ENCODE results near the gene HMX1. TPM values are rescaled to one million over a fixed set of nuclear protein-coding genes. Genes with fewer than 3 reads are reported as not detected.

Gene HMX1
- polyA plus RNA-seq, 1 donor (not counting 4 experiments of a cell fraction or from before 2014, with no cell fraction given) = not detected

DNA sequence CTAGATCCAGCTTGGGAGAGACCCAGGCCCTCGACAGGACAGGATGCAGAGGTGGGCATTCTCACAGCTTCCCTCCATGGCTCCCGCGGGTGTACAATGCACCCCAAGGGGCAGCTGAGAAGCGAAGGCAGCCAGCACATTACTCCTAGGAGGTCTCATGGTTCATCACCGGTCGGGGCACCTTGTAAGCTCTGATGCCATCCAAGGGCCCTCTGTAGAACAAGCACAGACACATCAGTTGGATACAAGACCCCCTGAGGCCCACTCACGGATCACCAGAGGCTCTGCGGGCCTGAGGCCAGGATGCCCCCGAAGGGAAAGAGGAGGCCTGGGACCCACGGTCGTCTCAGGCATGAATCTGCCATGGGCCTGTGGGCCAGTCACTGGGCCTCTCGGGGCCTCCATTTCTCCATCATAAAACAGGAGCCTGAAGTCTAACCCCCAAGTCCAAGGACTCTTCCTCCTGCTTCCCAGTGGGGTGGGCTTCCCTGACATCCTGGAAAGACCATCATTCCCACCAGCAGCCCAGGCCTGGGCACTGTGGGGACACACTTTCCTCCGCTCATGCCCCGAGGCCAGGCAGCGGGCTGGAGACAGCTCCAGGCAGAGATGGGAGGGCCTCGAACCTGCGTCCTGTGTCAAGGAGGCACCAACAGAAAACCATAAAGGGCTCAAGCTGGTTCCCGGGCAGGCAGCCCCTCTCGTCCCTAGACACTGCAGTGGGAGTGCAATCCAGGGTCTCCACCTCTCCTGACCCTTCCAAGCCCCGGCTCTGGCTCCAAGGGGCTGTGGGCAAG, 20.1 kb downstream of the HMX1 start:
- FAIRE-seq = no peak
- Histone ChIP-seq H2AFZ (ENCODE audit: control insufficient read depth, low read length) (no peak overlapping the region), H3K4me1 (ENCODE audit: control insufficient read depth, extremely low read depth, insufficient read depth, low read length) (no peaks in the 10 kb centered on the region), H3K9ac (ENCODE audit: control insufficient read depth, extremely low read depth, insufficient read depth, low read length) (no peak overlapping the region), H3K9me1 (ENCODE audit: control insufficient read depth, extremely low read depth, insufficient read depth, low read length) (no peaks in the 10 kb centered on the region), H3K79me2 (ENCODE audit: control insufficient read depth, insufficient read depth, low read length) (no peaks in the 10 kb centered on the region), H3K36me3 (ENCODE audit: control insufficient read depth in 2 of 2, extremely low read depth in 1 of 2, insufficient read depth in 2 of 2, low read length in 2 of 2) (no peaks in the 10 kb centered on the region), H4K20me1 (ENCODE audit: control insufficient read depth, extremely low read depth, insufficient read depth, low read length) (no peaks in the 10 kb centered on the region), H3K4me2 (ENCODE audit: control insufficient read depth, extremely low read depth, insufficient read depth, low read depth, low read length) (no peak overlapping the region), H3K4me3 (ENCODE audit: control insufficient read depth in 2 of 3, extremely low read depth in 1 of 3, insufficient read depth in 2 of 3, low read depth in 1 of 3, low read length in 3 of 3) (no peak overlapping the region), H3K9me3 (ENCODE audit: control insufficient read depth, low read depth, low read length) (no peaks in the 10 kb centered on the region), H3K27me3 (ENCODE audit: control insufficient read depth, extremely low read depth, insufficient read depth, low read length) (peaks cover 36% of the 10 kb centered on the region), H3K27ac (ENCODE audit: control insufficient read depth, insufficient read depth, low read length) (no peak overlapping the region)
- no peak for DNase-seq (ENCODE audit: low read depth, low spot score)
- dilution Hi-C loops (cut with MboI; ENCODE audit: extremely low pct_ligation_motif_present, low sequenced_read_pairs) = no loop called here
- TF ChIP-seq, protein P1, sequence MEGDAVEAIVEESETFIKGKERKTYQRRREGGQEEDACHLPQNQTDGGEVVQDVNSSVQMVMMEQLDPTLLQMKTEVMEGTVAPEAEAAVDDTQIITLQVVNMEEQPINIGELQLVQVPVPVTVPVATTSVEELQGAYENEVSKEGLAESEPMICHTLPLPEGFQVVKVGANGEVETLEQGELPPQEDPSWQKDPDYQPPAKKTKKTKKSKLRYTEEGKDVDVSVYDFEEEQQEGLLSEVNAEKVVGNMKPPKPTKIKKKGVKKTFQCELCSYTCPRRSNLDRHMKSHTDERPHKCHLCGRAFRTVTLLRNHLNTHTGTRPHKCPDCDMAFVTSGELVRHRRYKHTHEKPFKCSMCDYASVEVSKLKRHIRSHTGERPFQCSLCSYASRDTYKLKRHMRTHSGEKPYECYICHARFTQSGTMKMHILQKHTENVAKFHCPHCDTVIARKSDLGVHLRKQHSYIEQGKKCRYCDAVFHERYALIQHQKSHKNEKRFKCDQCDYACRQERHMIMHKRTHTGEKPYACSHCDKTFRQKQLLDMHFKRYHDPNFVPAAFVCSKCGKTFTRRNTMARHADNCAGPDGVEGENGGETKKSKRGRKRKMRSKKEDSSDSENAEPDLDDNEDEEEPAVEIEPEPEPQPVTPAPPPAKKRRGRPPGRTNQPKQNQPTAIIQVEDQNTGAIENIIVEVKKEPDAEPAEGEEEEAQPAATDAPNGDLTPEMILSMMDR (optimal IDR thresholded peaks at IDR 0.05 in 1 of 3, IDR thresholded peaks at IDR 0.05 in 1 of 3, conservative IDR thresholded peaks at IDR 0.05 in 1 of 3; ENCODE audit: extremely low read depth in 1 of 3, insufficient read depth in 2 of 3, low read length in 3 of 3) = no peak
- no peak for TF ChIP-seq EZH2 (IDR thresholded peaks at IDR 0.05; ENCODE audit: low read length)

DNA sequence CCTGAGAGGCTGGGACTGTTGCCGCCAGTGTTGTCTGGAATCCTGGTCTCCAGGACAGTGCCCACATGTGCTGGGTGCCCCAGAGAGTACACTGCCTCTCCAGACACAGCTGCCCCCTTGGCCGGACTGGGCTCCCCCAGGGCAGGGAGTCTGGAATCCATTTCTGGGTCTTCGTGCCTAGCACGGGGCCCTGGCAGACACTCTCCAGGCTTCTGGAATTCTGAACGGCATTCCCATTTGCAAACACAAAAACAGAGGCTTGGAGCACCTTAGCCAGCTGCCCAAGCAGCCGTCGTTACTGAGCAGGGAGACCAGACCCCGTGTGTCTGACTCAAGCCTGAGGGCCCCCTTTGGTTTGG, 20.8 kb downstream of the HMX1 start:
- dilution Hi-C loops (cut with MboI; ENCODE audit: extremely low pct_ligation_motif_present, low sequenced_read_pairs) = no loop called here
- no peak overlapping the region for H2AFZ ChIP-seq (ENCODE audit: control insufficient read depth, low read length)
- no peaks in the 10 kb centered on the region for H3K9me1 ChIP-seq (ENCODE audit: control insufficient read depth, extremely low read depth, insufficient read depth, low read length)
- H3K27me3 ChIP-seq (ENCODE audit: control insufficient read depth, extremely low read depth, insufficient read depth, low read length) = peaks cover 29% of the 10 kb centered on the region
- H3K9ac ChIP-seq (ENCODE audit: control insufficient read depth, extremely low read depth, insufficient read depth, low read length) = no peak overlapping the region
- no peaks in the 10 kb centered on the region for H3K4me1 ChIP-seq (ENCODE audit: control insufficient read depth, extremely low read depth, insufficient read depth, low read length)
- FAIRE-seq (no peak), DNase-seq (ENCODE audit: low read depth, low spot score) (no peak)
- H3K4me3 ChIP-seq (ENCODE audit: control insufficient read depth in 2 of 3, extremely low read depth in 1 of 3, insufficient read depth in 2 of 3, low read depth in 1 of 3, low read length in 3 of 3) = no peak overlapping the region
- no peaks in the 10 kb centered on the region for H3K79me2 ChIP-seq (ENCODE audit: control insufficient read depth, insufficient read depth, low read length)
- no peak overlapping the region for H3K4me2 ChIP-seq (ENCODE audit: control insufficient read depth, extremely low read depth, insufficient read depth, low read depth, low read length)
- no peaks in the 10 kb centered on the region for H3K36me3 ChIP-seq (ENCODE audit: control insufficient read depth in 2 of 2, extremely low read depth in 1 of 2, insufficient read depth in 2 of 2, low read length in 2 of 2)
- no peaks in the 10 kb centered on the region for H4K20me1 ChIP-seq (ENCODE audit: control insufficient read depth, extremely low read depth, insufficient read depth, low read length)
- H3K27ac ChIP-seq (ENCODE audit: control insufficient read depth, insufficient read depth, low read length) = no peak overlapping the region
- no peaks in the 10 kb centered on the region for H3K9me3 ChIP-seq (ENCODE audit: control insufficient read depth, low read depth, low read length)
- TF ChIP-seq EZH2 (IDR thresholded peaks at IDR 0.05; ENCODE audit: low read length) = no peak
- TF ChIP-seq, protein P1 (optimal IDR thresholded peaks at IDR 0.05 in 1 of 3, IDR thresholded peaks at IDR 0.05 in 1 of 3, conservative IDR thresholded peaks at IDR 0.05 in 1 of 3; ENCODE audit: extremely low read depth in 1 of 3, insufficient read depth in 2 of 3, low read length in 3 of 3) = no peak

Measured in keratinocyte (primary cell).